GM18526 (cell line): ENCODE data around the gene UGGT2.
A peak's percentile ranks its signal among the peaks of the same experiment; 100 is the strongest.

Source experiments
- POLR2A ChIP-seq: IDR thresholded peaks from 3 replicates; pipeline ENCODE4 v1.6.1; 2011; ENCODE audit not compliant: insufficient read length; ENCODE audit errors: extremely low read depth

UGGT2 gene, protein sequence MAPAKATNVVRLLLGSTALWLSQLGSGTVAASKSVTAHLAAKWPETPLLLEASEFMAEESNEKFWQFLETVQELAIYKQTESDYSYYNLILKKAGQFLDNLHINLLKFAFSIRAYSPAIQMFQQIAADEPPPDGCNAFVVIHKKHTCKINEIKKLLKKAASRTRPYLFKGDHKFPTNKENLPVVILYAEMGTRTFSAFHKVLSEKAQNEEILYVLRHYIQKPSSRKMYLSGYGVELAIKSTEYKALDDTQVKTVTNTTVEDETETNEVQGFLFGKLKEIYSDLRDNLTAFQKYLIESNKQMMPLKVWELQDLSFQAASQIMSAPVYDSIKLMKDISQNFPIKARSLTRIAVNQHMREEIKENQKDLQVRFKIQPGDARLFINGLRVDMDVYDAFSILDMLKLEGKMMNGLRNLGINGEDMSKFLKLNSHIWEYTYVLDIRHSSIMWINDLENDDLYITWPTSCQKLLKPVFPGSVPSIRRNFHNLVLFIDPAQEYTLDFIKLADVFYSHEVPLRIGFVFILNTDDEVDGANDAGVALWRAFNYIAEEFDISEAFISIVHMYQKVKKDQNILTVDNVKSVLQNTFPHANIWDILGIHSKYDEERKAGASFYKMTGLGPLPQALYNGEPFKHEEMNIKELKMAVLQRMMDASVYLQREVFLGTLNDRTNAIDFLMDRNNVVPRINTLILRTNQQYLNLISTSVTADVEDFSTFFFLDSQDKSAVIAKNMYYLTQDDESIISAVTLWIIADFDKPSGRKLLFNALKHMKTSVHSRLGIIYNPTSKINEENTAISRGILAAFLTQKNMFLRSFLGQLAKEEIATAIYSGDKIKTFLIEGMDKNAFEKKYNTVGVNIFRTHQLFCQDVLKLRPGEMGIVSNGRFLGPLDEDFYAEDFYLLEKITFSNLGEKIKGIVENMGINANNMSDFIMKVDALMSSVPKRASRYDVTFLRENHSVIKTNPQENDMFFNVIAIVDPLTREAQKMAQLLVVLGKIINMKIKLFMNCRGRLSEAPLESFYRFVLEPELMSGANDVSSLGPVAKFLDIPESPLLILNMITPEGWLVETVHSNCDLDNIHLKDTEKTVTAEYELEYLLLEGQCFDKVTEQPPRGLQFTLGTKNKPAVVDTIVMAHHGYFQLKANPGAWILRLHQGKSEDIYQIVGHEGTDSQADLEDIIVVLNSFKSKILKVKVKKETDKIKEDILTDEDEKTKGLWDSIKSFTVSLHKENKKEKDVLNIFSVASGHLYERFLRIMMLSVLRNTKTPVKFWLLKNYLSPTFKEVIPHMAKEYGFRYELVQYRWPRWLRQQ (N-terminal part only)

DNA sequence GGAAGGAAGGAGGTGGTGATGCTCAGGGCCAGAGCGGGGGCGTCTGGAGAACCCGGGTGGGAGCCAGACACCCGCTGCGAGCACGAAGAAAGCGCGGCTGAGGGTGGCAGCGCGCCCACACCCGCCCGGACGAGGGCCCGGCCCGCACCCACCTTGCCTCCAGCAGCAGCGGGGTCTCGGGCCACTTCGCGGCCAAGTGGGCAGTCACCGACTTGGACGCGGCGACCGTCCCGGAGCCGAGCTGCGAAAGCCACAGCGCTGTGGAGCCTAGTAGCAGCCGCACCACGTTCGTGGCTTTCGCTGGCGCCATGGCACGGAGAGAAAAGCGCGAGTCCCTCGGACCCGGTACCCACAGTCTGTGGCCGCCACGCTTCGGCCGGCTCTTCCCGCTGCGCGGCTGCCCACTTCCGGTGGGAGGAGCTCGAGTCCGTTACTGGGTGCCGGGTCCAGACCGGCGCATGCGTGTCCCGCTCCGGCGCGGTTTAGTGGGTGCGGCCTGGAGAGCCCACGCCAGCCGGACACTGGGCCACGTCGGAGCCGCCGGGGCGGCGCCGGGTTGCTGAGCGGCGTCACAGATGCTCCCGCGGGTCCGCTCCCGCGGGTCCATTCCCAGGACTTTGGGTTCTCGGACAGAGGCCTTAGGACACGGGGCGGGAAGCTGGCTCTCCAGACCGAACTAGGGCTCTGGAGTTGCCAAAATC lies at the start of gene UGGT2:
UGGT2 (minus strand) TSS at position 399 of the 701 bp plus-strand sequence; CDS start at position 310, 89 bp downstream.
- peak; percentile 80 for TF ChIP-seq POLR2A

DNA sequence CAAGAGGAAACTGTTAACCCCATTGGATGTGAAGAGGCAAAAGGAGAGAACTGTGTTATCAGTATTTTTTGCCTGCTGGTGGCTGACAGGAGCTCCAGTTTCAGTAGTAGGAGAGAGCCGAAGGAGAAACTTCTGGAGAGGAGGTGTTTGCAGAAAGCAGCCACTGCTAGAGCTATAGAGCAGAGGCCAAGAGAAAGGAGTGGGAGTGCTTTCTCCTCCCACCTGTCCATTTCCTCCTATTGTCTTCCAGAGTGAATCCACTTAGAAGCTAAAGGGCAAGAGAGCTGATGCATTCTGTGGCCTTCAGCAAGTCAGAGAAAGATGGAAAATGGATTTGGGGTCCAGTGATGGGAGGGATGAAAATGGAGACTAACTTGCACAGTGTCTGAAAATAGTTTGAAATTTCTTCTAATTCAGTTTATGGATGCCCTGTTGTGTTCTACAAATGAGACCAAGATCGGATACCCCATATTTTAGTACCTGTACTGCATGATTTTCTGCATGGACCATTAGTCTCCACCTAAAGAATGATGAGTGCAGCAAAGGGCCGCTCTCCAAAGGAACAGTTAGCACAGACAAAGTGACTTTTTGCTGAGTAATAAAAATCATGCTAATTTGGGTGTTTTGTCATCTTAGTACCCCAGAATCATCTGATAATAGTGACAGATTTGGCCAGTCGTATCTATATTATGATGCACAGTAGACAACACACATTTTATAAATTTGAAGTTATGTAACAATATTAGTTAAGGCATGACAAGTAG lies 47.4 kb upstream of the UGGT2 start:
- no peak for TF ChIP-seq POLR2A

DNA sequence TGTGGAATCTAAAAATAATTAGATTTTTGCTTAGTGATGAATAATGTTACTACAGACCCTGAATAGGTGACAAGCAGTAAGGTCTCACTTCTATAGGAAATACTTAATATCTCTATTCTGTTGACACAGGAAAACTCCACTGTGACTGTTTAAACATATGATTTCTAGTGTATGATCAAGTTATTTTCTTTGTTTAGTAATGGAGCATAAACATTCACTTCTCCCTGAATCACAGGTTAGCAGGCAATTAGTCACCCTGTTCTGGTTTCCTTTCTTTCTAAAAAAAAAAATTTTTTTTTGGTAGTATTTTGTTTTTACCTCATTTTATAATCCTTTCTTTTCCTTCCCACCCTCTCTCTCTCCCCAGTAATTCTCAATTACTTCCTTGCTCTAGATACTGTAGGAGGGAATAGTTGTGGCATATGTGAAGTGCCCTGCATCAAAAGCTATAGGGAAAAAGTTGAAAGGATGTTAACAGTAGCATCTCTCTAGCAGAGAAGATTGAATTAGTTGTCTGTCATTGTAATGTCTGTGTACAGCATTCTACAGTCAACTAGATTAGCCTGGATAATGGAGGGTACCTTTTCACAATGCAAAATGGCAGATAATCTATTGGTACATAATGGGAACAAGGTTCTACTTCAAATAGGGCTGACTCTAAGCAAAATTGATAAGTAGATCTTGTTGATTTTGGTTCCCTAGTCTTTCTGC lies 40.2 kb upstream of the UGGT2 start:
- TF ChIP-seq POLR2A = no peak

DNA sequence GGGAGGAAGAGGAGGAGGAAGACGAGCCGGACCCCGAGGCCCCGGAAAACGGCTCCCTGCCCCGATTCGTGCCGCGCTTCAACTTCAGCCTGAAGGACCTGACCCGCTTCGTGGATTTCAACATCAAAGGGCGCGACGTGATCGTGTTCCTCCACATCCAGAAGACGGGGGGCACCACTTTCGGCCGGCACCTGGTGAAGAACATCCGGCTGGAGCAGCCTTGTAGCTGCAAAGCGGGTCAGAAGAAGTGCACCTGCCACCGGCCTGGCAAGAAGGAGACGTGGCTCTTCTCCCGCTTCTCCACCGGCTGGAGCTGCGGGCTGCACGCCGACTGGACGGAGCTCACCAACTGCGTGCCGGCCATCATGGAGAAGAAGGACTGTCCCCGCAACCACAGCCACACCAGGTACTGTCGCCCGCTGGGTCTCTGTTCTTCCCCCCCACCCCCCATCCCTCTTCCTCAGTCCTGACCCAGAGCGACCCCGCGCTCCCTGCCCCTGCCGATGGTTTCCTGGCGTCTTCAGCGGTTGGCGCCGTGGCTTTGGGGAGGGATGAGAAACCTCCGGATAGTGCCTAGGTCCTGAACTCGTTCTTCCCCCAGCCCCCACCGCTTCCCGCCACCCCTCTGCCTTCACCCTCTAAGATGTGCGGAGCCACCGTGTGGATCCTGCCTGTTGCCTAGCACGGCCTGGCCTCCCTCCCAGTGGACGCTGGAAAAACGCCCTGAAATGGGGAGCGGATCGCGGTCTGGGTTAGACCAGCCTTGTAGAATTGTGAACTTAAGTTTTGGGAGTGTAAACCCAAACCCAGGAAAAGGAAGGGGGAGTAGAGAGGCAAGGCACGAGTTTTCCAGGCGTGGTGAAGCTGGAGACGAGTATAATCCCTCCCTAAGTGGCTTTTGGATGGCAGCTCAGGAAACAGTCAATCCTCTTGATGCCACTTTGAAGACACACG lies 38.2 kb upstream of the UGGT2 start:
- no peak for TF ChIP-seq POLR2A

DNA sequence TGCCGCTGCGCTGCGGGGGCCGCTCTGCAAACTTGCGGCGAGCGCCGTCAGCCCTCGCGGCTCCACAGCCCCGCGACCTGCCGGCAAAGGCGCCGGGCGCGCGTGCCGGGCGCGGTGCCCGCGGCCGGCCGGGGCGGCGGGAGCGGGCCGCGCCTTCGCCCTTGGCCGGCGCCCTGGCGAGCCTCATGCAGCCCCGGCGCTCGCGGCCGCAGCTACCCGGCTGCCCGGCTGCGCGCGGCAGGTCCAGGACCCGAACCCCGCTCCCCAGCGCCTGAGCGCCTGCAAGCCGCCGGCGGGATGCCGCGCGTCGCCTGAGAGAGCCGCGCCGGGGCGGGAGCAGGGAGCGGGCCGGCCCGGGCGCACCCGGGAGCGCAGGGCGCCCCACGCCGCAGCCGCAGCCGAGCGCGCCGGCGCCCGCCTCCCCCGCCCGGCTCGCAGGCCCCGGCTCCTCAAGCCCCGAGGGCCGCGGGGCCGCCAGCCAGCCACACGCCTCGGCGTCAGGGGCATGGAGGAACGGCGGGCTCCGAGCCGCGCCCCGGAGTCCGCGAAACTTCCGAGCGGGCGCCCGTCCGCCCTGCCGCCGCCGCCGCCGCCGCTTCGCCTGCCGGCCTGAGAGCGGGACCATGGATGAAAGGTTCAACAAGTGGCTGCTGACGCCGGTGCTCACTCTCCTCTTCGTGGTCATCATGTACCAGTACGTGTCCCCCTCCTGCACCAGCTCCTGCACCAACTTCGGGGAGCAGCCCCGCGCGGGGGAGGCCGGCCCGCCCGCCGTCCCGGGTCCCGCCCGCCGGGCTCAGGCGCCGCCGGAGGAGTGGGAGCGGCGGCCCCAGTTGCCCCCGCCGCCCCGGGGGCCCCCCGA lies 37.3 kb upstream of the UGGT2 start:
- no peak for TF ChIP-seq POLR2A

DNA sequence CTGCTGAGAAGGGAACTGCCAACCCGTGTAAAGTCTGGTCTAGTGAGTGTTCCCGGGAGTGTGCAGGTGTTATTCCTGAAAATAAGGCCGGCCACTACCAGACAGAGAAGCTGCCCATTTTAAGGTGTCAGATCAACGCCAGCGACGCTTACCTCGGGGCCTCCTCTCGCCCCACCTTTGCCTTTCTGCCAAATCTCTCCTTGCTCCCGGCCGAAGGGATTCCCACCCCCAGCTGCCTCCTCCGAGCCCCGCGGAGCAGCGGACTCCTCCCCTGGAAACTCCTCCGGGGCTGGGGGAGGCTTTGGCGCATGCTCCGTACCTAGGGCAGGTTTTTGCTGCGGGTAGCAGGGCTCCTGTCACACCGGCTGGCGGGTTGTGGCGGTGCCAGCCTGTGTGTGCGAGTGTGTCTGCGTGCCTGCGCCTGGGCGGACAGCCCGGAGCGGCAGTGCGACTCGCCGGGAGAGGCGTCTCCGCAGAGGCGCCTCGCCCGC lies 36.6 kb upstream of the UGGT2 start, which contains the start of gene HS6ST3:
HS6ST3 (plus strand) TSS at position 359 of the 491 bp plus-strand sequence.
- TF ChIP-seq POLR2A = no peak

DNA sequence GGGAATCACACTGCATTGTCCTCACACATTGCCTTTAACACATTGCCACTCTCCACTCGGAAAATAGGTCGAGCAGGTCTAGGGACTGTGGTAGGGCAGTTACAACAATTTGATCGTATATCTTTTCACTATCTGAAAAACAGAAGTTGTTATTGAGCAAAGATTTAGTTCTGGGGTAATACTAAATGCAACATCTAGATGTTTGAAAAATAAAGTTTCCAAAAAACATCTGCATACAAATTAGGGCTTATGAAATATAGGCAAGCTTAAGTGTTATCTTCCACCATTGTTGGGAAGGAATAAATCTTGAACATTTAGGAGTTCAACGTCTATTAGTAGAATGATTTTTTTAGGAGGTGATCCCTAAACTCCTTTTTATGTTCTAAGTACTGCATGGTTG lies 35.9 kb upstream of the UGGT2 start:
- no peak for TF ChIP-seq POLR2A

DNA sequence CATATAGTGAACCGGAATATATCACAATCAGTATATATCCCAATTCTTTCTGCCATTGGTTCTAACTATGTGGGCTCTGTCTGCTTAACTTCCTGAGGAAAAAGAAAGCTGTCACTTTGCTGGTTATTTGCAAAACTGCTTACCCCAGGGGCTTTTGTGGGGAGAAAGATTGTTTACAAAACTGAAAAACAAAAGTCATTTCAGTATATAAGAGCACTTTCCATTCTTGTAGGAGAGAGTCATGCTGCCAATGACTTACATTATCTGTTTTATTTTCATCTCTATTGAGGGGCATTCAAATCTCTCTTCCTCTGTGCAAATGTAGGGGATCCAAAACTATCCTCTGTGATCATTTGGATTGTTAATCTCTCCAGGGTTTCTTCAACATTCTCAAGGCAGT lies 33.5 kb upstream of the UGGT2 start:
- TF ChIP-seq POLR2A = no peak

DNA sequence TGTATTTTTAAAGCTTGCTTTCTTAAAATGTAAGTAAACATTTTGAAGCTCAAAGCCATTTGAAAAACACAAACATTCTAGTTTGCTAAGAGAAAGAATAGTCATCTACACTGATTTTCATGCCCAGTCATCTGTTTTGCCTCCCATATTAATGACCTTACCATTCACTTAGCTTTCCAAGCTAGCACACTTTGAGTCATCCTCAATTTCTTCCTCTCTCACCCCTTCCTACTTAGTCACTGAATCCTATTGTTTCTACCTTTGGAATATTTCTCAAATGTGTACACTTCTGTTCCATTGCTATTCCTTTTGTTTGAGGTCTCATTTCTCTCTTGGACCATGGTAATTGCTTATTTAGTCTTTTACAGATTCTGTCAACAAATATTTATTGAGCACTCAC lies 29.4 kb upstream of the UGGT2 start:
- no peak for TF ChIP-seq POLR2A

DNA sequence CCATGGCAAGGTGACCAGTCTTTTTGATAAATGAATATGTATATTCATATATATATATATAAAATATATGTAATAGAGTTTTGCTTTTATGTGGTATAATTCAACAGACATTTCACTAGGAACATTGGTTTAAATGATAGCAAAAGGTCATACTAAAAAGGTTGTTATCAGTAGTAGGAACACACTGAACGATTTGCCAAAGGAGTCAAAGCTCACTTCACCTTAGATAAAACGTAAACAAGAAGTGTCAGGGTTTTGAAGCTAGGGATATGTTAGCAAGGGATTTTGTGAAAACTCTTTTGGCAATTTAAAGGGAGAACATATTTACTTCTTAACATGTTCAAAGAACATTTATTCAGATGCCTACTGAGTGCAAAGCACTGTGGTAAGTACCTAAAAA lies 28.7 kb upstream of the UGGT2 start:
- TF ChIP-seq POLR2A = no peak

DNA sequence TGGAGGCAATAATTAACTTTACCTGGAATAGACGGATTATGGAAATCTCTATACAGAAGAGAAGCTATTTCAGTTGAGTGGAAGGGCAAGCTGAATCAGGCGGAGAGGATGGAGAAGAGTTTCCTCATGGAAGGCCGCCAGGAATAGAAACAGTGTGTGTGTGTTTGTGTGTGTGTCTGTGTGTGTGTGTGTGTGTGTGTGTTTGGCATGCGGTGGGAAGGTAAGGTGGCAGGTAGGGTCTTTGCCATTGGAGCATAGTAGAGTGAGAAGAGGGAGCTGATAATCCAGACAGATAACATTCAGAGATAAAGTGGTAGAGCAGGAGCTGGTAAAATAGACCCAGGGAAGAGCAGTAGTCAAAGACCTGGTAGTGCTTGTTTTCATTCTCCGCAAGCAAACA lies 27.5 kb upstream of the UGGT2 start:
- no peak for TF ChIP-seq POLR2A
